GM19468 (cell line): Measurements from ENCODE around the gene PRPF19.

Experiments used
- ATAC-seq: cut with Tn5 transposase; IDR thresholded peaks from one replicate; pipeline ENCODE4 v1.9.1; 2021; ENCODE audit warnings: mild to moderate bottlenecking, moderate library complexity, moderate number of reproducible peaks; ENCODE audit not compliant: unreplicated experiment; ENCODE audit errors: extremely low read depth

The PRPF19 gene

DNA sequence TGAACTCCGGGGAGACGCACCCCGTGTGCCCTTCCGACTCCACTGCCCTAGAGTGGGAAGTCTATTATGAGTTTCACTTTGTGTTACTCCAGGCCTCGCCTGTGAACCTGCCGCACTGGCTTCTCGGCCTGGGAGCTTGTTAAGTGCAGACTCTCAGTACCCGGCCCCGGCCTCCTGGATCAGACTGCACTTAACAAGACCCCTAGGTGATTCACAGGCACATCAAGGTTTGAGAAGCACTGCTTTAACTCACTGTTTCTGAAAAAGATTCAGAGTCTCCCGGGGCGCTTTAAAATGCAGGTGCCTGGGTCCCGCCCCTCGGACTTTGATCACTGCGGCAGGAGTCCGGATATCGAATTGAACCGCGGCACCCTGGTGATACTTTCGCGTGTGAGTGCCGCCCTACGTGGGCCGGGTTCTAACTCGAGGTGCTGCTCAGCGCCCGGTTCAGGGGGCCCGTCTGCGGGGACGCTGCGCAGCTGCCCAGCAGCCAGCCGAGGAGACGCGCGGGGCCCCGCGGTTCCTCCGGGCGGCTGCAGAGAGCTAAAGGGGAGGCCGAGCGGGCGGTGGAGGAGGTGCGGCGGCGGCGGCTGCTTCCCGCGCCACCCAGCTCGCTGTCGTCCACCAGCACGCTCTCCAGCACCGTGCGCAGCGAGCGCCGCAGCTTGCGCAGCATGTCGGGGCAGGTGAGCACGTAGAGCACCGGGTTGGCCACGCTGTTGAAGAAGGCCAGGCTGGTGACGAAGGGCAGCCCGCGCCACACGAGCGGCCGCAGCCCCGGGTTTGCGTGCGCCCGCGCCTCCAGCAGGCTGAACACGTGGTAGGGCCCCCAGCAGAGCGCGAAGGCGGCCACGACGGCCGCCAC, 54.0 kb downstream of the PRPF19 start:
- no peak for ATAC-seq

DNA sequence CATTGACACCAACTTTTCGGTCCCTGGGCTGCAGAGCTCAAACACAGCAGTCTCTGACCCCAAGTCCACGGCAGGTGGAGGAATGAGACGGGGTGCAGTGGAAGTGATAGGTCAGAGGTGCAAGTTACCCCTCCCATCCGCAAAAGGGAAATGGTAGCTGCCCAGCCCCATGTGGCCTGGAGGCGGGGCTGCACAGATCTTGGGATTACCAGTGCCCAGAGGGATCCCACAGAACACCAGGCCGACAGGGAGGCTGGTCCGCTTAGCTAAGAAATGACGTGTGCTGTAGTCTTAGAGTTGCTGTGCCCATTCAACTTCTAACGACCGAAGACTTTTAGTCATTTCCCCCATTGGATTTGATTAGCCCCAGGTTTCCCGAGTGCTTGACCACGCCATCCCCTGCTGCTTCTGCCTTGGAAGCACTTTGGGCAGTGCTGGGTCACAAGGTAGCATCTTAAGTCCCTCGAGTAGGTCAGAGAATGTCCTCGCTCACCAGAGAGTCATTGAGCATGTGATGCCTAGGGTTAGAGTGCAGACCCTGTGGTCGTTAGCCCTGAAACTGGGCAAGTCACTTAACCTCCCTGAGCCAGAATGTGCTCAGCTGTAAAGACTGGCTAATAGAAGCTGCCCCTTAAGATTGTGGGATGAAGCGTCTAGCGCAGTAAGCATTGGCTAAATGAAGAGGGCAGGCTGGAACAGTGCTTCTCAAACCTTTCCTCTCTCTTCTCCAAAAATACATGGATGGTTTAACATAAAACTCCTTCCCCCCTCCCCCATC, 54.9 kb downstream of the PRPF19 start:
- no peak for ATAC-seq

DNA sequence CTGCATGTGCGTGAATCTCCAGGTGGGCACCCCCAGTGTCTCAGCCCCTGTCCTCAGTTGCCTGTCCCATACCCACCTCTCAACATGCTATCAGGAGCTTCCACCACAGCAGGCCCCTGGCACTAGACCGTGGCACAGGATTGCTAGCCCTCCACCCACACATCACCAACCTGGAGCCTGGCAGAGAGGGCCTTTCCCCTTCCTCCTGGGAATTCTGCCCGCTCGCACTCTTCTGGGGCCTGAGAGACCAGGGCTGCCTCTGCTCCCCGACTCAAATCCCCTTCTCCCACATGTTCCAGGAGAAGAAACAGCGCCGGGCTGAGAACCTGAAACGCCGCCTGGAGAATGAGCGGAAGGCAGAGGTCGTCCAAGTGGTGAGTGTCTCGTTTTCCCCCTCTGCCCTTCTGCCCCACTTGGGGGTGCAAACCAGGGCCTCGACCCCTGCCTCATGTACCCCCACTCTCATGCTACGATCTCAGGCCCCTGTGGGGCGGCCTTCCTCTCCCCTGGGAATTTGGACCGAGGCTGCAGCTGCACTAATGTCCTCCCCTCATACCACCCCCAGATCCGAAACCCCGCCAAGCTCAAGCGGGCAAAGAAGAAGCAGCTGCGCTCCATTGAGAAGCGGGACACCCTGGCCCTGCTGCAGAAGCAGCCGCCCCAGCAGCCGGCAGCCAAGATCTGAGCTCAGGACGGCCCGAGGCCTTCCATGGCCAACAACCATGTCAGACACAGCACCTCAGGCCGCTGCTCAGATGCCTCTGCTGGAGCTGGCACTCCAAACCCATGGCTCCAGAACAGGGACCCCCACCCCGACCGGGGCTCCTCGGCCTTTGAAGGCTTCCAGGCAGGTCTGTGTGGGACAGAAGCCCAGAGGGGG, 56.5 kb downstream of the PRPF19 start:
- no peak for ATAC-seq

DNA sequence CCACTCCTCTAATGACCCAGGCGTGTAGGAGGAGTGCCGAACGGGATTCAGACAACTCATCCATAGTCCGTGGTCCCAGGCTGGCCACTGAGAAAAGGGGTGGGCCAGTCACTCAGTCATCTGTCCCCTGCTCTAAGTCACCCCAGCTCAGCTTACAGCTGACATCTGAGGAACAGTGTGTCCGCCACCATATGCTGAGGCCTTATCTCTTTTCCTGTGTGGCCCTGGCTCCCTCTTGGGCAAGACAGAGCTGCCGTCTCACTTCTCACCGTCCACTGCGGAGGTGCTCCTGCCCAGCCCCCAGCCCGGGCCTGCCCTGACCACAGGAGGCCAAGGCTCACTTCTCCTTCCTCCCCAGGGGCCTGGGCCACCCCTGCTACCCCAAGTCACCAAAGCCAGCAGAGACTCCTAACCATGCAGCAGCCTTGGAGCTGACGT, 57.7 kb downstream of the PRPF19 start:
- no peak for ATAC-seq

DNA sequence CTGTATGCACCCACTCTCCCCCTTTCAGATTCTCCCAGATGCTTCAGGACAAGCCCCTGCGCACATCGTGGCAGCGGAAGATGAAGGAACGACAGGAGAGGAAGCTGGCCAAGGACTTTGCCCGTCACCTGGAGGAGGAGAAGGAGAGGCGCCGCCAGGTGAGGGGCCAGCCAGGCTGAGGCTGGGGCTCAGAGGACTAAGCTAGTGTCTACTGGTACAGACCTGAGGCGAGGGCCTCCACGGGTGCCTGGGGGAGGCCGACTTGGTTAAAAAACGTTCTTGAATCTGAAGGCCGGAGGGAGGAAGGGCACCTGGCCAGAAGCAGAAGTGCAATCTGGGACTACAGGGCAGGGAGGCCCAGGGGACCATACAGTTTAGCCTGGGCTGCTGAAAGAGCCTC, 58.5 kb downstream of the PRPF19 start:
- no peak for ATAC-seq

DNA sequence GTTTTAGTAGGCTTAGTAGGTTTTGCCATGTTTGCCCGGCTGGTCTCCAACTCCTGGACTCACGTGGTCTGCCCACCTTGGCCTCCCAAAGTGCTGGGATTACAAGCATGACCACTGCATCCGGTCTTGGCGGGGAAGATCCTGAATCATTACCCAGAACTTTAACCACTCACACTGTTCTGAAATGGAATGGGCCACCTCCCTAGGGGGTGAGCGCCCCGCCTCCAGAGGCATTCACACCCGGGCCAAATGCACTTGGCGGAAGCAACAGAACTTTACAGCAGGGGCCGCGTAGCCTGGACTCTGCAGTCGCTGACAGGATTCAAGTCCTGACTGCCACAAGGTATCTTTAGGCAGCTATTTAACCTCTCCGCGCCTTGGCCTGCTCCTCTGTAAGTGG, 59.1 kb downstream of the PRPF19 start:
- no peak for ATAC-seq

DNA sequence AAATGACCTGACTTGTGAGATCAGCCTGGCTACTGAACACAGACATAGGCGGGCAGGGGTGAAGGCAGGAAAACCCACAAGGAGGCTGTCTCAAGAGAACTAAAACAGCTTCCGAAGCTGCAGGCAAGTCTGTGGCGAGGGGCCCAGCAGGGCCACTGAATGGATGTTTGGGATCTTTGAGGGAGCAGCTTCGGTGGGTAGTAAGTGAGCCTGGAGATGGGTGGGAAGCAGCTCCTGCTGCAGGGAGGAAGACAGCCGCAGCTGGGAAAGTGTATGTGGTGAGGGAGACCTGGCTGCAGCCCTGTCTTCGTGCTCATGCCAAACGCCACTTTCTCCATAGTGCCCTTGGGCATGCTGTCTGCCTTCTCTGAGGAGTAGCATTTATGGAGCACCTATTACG, 61.0 kb downstream of the PRPF19 start:
- no peak for ATAC-seq

DNA sequence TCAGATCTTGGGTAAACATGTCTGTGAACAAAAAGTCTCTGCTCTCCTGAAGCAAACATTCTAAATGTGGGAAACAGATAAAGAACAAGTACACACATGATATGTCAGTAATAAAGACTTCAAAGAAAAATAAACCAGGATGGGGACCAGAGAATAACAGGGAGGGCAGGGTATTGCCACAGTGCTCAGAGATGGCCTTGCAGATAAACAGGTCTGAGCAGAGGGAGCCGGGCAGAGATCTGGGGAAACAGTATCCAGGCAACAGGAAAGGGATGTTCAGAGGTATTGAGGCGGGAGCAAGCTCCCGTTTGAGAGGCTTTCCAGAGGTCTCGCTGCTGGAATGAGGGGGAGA, 61.5 kb downstream of the PRPF19 start:
- no peak for ATAC-seq

DNA sequence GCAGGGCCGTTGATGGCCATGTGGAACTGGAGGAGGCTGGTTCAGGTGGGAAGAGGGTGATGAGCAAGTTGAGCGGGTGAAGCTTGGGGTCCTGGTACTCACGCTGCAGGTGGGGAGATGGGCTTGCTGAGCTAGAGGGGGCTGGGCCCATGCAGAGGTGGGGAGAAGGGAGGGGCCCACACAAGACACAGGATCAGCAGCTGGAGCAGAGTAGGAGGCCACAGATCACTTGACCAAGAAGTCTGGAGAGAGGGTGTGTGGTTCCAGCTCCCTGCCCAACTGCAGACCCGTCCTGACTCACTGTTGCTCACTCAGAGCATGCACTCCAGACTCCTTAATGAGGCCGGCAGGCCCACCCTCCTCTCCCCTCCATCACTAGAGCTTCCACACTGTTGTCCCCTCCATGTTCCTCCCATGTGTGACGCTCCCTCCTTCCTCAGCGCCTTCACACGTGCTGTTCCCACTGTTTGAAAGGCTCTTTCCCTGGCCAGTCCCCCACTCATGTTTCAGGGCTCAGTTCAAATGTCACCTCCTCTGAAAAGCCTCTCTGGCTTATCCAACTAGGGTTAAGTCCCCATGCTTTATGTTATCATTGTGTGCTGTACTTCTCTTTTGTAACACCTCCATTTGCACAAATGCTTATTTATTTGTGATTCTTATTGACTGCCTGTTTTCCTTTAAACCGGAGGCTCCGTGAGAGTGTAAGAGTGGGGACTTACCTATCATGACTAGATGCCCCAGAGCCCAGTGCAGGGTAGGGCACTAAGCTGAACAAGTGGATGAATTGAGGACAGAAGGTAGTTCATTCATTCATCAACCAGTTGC, 62.1 kb downstream of the PRPF19 start:
- ATAC-seq: no peak

DNA sequence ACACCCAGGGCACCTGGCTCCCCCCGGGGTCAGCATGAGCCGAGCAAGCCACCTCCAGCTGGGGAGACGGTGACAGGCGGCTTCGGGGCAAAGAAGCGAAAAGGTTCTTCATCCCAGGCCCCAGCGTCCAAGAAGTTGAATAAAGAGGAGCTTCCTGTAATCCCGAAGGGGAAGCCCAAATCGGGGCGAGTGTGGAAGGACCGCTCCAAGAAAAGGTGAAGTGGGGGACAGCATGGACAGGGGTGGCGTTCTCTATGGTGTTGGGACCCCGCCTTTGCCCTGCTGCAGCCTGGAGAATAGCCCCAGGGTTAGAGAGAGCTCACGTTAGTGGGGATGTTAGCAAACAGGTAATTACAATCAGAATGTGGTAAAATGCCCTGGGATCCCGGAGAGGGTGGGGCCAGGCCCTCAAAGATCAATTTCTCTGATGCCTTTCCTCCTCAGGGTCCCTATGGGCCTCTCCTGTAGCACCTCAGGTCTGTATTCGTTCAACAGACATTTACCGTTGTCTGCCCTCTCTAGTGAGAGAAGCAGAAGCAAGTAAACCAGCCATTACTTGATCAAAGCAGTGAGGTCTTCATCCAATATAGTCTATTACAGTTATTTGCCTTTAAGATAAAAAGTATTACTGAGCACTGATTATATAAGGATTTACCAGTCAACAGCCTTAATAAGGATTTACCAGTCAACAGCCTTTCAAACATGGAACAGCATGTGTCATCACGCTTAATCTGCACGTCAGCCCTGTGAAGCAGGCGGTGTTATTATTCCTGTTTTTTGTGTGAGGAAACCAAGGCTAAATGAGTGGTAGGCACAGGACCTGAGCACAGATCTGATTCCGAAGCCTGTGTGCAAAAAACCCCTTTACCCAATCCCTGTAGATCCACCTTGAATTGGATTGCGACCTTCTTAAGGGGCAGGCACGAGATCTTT, 63.5 kb downstream of the PRPF19 start:
- ATAC-seq: no peak

DNA sequence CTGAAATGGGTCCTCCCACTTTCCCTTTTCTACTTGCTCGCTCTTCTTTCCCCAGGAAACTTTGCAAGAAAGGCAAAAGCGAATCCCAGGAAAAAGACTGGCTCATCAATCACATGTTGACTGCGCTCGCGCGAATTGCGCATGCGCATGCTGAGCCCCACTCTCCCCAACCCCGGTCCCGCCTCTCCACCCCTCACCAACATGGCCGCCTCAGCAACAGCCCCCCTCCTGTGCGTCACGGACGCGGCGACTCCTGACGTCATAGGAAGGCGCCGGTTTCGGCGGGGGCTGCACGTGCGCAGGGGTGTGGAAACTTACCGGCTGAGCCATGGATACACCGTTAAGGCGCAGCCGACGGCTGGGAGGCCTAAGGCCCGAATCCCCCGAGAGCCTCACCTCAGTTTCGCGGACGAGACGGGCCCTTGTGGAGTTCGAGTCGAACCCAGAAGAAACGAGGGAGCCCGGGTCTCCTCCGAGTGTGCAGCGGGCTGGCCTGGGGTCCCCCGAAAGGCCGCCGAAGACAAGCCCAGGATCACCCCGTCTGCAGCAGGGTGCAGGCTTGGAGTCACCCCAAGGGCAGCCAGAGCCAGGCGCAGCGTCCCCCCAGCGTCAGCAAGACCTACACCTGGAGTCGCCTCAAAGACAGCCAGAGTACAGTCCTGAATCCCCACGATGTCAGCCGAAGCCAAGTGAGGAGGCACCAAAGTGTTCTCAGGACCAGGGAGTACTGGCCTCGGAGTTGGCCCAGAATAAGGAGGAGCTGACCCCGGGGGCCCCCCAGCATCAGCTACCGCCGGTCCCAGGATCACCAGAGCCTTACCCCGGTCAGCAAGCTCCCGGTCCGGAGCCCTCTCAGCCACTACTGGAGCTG, 64.4 kb downstream of the PRPF19 start, which contains the start of gene CCDC86:
Gene CCDC86, plus strand, starts transcription at position 317 of the 871 bp plus-strand sequence. Its CDS starts 12 bp downstream, at position 329.
- no peak for ATAC-seq
